Hepatocyte (in vitro differentiated cells): ENCODE data around the gene PIK3R1. TPM values are rescaled to one million over a fixed set of nuclear protein-coding genes. Genes with fewer than 3 reads are reported as not detected.
A peak's percentile ranks its signal among the peaks of the same experiment; 100 is the strongest.

Experiments
- DNase-seq: peaks from one replicate; pipeline ENCODE4 v3.0.0-alpha.2; 2016; ENCODE audit warnings: low spot score
- H2AFZ ChIP-seq: fragments of 200-600 bp; sonication (generic); 2 replicates; pipeline ENCODE4 v1.6.0; 2016; ENCODE audit warnings: antibody characterized with exemption, mild to moderate bottlenecking
- H3K27ac ChIP-seq: fragments of 200-600 bp; sonication (generic); 2 replicates; pipeline ENCODE4 v1.5.1; 2016; ENCODE audit warnings: mild to moderate bottlenecking
- H3K27me3 ChIP-seq: fragments of 200-600 bp; sonication (generic); 2 replicates; pipeline ENCODE4 v1.6.1; 2016
- H3K36me3 ChIP-seq: fragments of 200-600 bp; sonication (generic); replicated peaks from 2 replicates; pipeline ENCODE4 v1.5.1; 2016; ENCODE audit warnings: low read depth; ENCODE audit not compliant: insufficient read depth
- H3K4me1 ChIP-seq: fragments of 200-600 bp; sonication (generic); 2 replicates; pipeline ENCODE4 v1.5.1; 2016; ENCODE audit warnings: mild to moderate bottlenecking, moderate library complexity; ENCODE audit not compliant: insufficient read depth
- H3K4me2 ChIP-seq: fragments of 200-600 bp; sonication (generic); 2 replicates; pipeline ENCODE4 v1.6.0; 2016
- H3K4me3 ChIP-seq: fragments of 200-600 bp; sonication (generic); 2 replicates; pipeline ENCODE4 v1.5.1; 2016; ENCODE audit warnings: mild to moderate bottlenecking
- H3K79me2 ChIP-seq: fragments of 200-600 bp; sonication (generic); 2 replicates; pipeline ENCODE4 v1.6.0; 2017; ENCODE audit warnings: mild to moderate bottlenecking
- H3K9me2 ChIP-seq: fragments of 200-600 bp; sonication (generic); replicated peaks from 2 replicates; pipeline ENCODE4 v1.6.0; 2017; ENCODE audit warnings: mild to moderate bottlenecking; ENCODE audit not compliant: insufficient read depth
- H3K9me3 ChIP-seq: fragments of 200-600 bp; sonication (generic); 2 replicates; pipeline ENCODE4 v1.5.1; 2016; ENCODE audit warnings: low read depth, mild to moderate bottlenecking
- H4K20me1 ChIP-seq: fragments of 200-600 bp; sonication (generic); 2 replicates; pipeline ENCODE4 v1.6.0; 2016; ENCODE audit warnings: mild to moderate bottlenecking; ENCODE audit not compliant: insufficient read depth, poor library complexity, severe bottlenecking
- CTCF ChIP-seq: fragments of 200-600 bp; sonication (generic); IDR thresholded peaks from 2 replicates; pipeline ENCODE4 v1.5.1; 2016; ENCODE audit warnings: antibody characterized with exemption, mild to moderate bottlenecking; ENCODE audit not compliant: poor library complexity
- EZH2 ChIP-seq: fragments of 200-600 bp; sonication (generic); IDR thresholded peaks from 2 replicates; pipeline ENCODE4 v1.6.1; 2016; ENCODE audit warnings: antibody characterized with exemption, mild to moderate bottlenecking, borderline replicate concordance
- EZH2phosphoT487 ChIP-seq: fragments of 200-600 bp; sonication (generic); IDR thresholded peaks from one replicate; pipeline ENCODE4 v1.6.1; 2018; ENCODE audit warnings: antibody characterized with exemption, mild to moderate bottlenecking, low read depth, moderate library complexity; ENCODE audit not compliant: unreplicated experiment, severe bottlenecking
- WGBS: methylation state at CpG from one replicate; pipeline ENCODE4 v1.1.6; 2016; ENCODE audit warnings: low lambda C conversion rate; ENCODE audit errors: missing lambda C conversion rate; 5-methylcytosine and 5-hydroxymethylcytosine counted together
- polyA plus RNA-seq: library from polyadenylated mRNA; unstranded; fragments of >200 nt; fragmentation: Nextera tagmentation; extraction: Ambion mirVana; gene quantifications from 2 replicates; pipeline ENCODE4 v1.2.1, GENCODE V29; 2016
- total RNA-seq: library from RNA; depleted of rRNA; stranded (reverse); fragments of >200 nt; gene quantifications from 2 replicates; pipeline ENCODE4 v1.2.3, GENCODE V29; 2014

PIK3R1 gene
- total and polyA plus RNA-seq, 2 experiments from 2014 or later: 38.9 to 109 TPM

GRCh38 chr5:68289498-68289897 is 73.9 kb downstream of the PIK3R1 start:
- Histone ChIP-seq H2AFZ (no peak overlapping the region), H3K27me3 (no peaks in the 10 kb centered on the region), H3K27ac (peak overlapping the region; percentile 93), H3K4me1 (peaks cover 50% of the 10 kb centered on the region), H3K9me2 (no peaks in the 10 kb centered on the region), H3K4me3 (peak overlapping the region; percentile 0), H3K4me2 (peak overlapping the region; percentile 89), H3K79me2 (peaks cover 57% of the 10 kb centered on the region), H3K36me3 (no peaks in the 10 kb centered on the region), H4K20me1 (peaks cover 18% of the 10 kb centered on the region), H3K9me3 (no peaks in the 10 kb centered on the region)
- TF ChIP-seq CTCF: no peak
- TF ChIP-seq EZH2: no peak
- TF ChIP-seq EZH2phosphoT487: no peak
- 55% methylated on average over 4 of the region's 4 CpGs for WGBS
- no peak for DNase-seq

GRCh38 chr5:68290260-68290674 is 74.7 kb downstream of the PIK3R1 start:
- H4K20me1 ChIP-seq: peaks cover 18% of the 10 kb centered on the region
- peak overlapping the region; percentile 0 for H3K4me3 ChIP-seq
- 30% methylated on average over 4 of the region's 4 CpGs for WGBS
- H3K27me3 ChIP-seq: no peaks in the 10 kb centered on the region
- H3K9me3 ChIP-seq: no peaks in the 10 kb centered on the region
- DNase-seq: peak; percentile 57
- peaks cover 45% of the 10 kb centered on the region for H3K4me1 ChIP-seq
- peak overlapping the region; percentile 89 for H3K4me2 ChIP-seq
- H3K36me3 ChIP-seq: peaks cover 3% of the 10 kb centered on the region
- no peak overlapping the region for H2AFZ ChIP-seq
- peaks cover 61% of the 10 kb centered on the region for H3K79me2 ChIP-seq
- peak overlapping the region; percentile 93 for H3K27ac ChIP-seq
- TF ChIP-seq EZH2phosphoT487 (no peak), EZH2 (no peak), CTCF (no peak)
- H3K9me2 ChIP-seq: no peaks in the 10 kb centered on the region

- H4K20me1 ChIP-seq: peaks cover 18% of the 10 kb centered on the region
- DNase-seq: no peak
- 84% methylated on average over 3 of the region's 3 CpGs for WGBS
- peaks cover 39% of the 10 kb centered on the region for H3K4me1 ChIP-seq
- TF ChIP-seq EZH2: no peak
- no peak for TF ChIP-seq EZH2phosphoT487
- TF ChIP-seq CTCF: no peak
- no peaks in the 10 kb centered on the region for H3K9me2 ChIP-seq
- H2AFZ ChIP-seq: no peak overlapping the region
- no peak overlapping the region for H3K4me3 ChIP-seq
- no peaks in the 10 kb centered on the region for H3K27me3 ChIP-seq
- peaks cover 63% of the 10 kb centered on the region for H3K79me2 ChIP-seq
- no peaks in the 10 kb centered on the region for H3K9me3 ChIP-seq
- peaks cover 3% of the 10 kb centered on the region for H3K36me3 ChIP-seq
- peak overlapping the region; percentile 89 for H3K4me2 ChIP-seq
- H3K27ac ChIP-seq: peak overlapping the region; percentile 93
These were observed 75.3 kb downstream of the PIK3R1 start for GRCh38 chr5:68290847-68291246.

GRCh38 chr5:68292316-68292715 is 76.8 kb downstream of the PIK3R1 start:
- no peak overlapping the region for H3K27ac ChIP-seq
- WGBS: 86% methylated on average over 3 of the region's 3 CpGs
- H3K4me1 ChIP-seq: peaks cover 26% of the 10 kb centered on the region
- H2AFZ ChIP-seq: no peak overlapping the region
- no peaks in the 10 kb centered on the region for H3K27me3 ChIP-seq
- peaks cover 56% of the 10 kb centered on the region for H3K79me2 ChIP-seq
- H3K4me2 ChIP-seq: peak overlapping the region; percentile 89
- no peaks in the 10 kb centered on the region for H3K9me2 ChIP-seq
- no peak for DNase-seq
- H4K20me1 ChIP-seq: peaks cover 13% of the 10 kb centered on the region
- H3K4me3 ChIP-seq: no peak overlapping the region
- peaks cover 3% of the 10 kb centered on the region for H3K36me3 ChIP-seq
- TF ChIP-seq EZH2 (no peak), EZH2phosphoT487 (no peak), CTCF (no peak)
- no peaks in the 10 kb centered on the region for H3K9me3 ChIP-seq
